ENCODE measurements around the gene COTL1. TPM values are rescaled to one million over a fixed set of nuclear protein-coding genes. Genes with fewer than 3 reads are reported as not detected.
A peak's percentile ranks its signal among the peaks of the same experiment; 100 is the strongest.
"Not testable (repeated sequence)": the region's sequence is repeated elsewhere in the genome, so short reads cannot be mapped to it uniquely, and the experiment has no call there.

Gene COTL1
- total RNA-seq, 1 experiment from 2014 or later, result 408 TPM

DNA sequence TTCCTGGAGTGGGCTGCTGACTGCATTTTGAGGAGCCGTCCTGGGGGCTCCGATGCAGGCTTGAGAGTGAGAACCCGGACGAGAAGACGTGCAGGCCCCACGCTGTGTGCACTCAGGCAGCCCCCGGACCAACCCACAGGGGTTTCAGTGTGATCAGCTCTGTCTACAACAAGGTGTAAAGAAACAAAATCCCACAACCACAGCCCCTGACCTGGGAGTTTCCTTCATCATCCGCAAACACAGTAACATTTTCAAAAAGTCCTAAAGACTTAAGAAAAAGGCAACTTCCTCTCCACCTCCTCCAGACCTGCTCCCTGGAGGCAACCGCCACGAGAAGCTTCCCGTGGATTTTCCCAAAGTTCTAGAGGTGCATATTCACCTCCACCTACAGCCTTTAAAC lies 98.0 kb downstream of the COTL1 start:
- Histone ChIP-seq H3K79me2 (ENCODE audit: low read length) (no peaks in the 10 kb centered on the region), H3K4me1 (ENCODE audit: insufficient read depth, low read length) (no peaks in the 10 kb centered on the region), H3K9me3 (ENCODE audit: low read length) (no peaks in the 10 kb centered on the region), H3K27ac (ENCODE audit: low read length) (no peak overlapping the region), H3K9me2 (replicated peaks; ENCODE audit: low read length) (no peaks in the 10 kb centered on the region), H3K27me3 (ENCODE audit: low read length) (no peaks in the 10 kb centered on the region), H3F3A (ENCODE audit: low read length, unreplicated experiment) (no peaks in the 10 kb centered on the region), H4K20me1 (ENCODE audit: low read length) (no peaks in the 10 kb centered on the region), H3K9ac (ENCODE audit: low read length) (no peak overlapping the region), H2AFZ (ENCODE audit: low read length) (no peak overlapping the region), H3K36me3 (ENCODE audit: low read depth, low read length) (no peaks in the 10 kb centered on the region), H3K4me3 (ENCODE audit: low read length) (no peak overlapping the region), H3K4me2 (ENCODE audit: low read length) (no peak overlapping the region)
- BruUV-seq (replicated peaks), result no TSS peak
- ChIA-PET POLR2A (ENCODE audit: unreplicated experiment) (no interaction called here), CTCF (no interaction called here)
- DNase-seq, result no peak
- TF ChIP-seq EZH2phosphoT487 (IDR thresholded peaks at IDR 0.05; ENCODE audit: borderline replicate concordance, low read length) (no peak), EZH2 (IDR thresholded peaks at IDR 0.05; ENCODE audit: low read length, unreplicated experiment) (no peak), CTCF (conservative IDR thresholded peaks at IDR 0.05; ENCODE audit: low read depth, low read length) (no peak)
- ATAC-seq, result no peak
- intact Hi-C loops (cut with micrococcal nuclease), result no loop called here

GRCh38 chr16:84518804-84519341 lies 99.0 kb downstream of the COTL1 start:
- no peaks in the 10 kb centered on the region for H3K27me3 ChIP-seq (ENCODE audit: low read length)
- no peak overlapping the region for H3K27ac ChIP-seq (ENCODE audit: low read length)
- CTCF ChIA-PET, result no interaction called here
- H3K4me1 ChIP-seq (ENCODE audit: insufficient read depth, low read length), result no peaks in the 10 kb centered on the region
- no peak overlapping the region for H3K9ac ChIP-seq (ENCODE audit: low read length)
- DNase-seq (no peak), ATAC-seq (no peak)
- H2AFZ ChIP-seq (ENCODE audit: low read length), result no peak overlapping the region
- no peaks in the 10 kb centered on the region for H3K79me2 ChIP-seq (ENCODE audit: low read length)
- H3F3A ChIP-seq (ENCODE audit: low read length, unreplicated experiment), result no peaks in the 10 kb centered on the region
- no peak overlapping the region for H3K4me3 ChIP-seq (ENCODE audit: low read length)
- no peak overlapping the region for H3K4me2 ChIP-seq (ENCODE audit: low read length)
- POLR2A ChIA-PET (ENCODE audit: unreplicated experiment), result no interaction called here
- BruUV-seq (replicated peaks), result no TSS peak
- H3K9me2 ChIP-seq (replicated peaks; ENCODE audit: low read length), result no peaks in the 10 kb centered on the region
- TF ChIP-seq CTCF (conservative IDR thresholded peaks at IDR 0.05; ENCODE audit: low read depth, low read length) (no peak), EZH2phosphoT487 (IDR thresholded peaks at IDR 0.05; ENCODE audit: borderline replicate concordance, low read length) (no peak), EZH2 (IDR thresholded peaks at IDR 0.05; ENCODE audit: low read length, unreplicated experiment) (no peak)
- H4K20me1 ChIP-seq (ENCODE audit: low read length), result no peaks in the 10 kb centered on the region
- intact Hi-C loops (cut with micrococcal nuclease), result no loop called here
- no peaks in the 10 kb centered on the region for H3K9me3 ChIP-seq (ENCODE audit: low read length)
- H3K36me3 ChIP-seq (ENCODE audit: low read depth, low read length), result no peaks in the 10 kb centered on the region

DNA sequence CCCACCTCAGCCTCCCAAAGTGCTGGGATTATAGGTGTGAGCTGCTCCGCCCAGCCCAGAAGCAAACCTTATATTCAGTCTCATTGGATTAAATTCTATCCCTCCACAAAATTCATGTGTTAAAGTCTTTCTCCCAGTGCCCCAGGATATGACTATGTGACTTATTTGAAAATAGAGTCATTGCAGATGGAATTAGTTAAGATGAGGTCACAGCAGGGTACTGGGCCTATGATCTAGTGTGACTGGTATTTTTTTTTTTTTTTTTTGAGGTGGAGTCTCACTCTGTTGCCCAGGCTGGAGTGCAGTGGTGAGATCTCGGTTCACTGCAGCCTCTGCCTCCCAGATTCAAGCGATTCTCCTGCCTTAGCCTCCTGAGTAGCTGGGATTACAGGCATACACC lies 99.7 kb downstream of the COTL1 start:
- BruUV-seq (replicated peaks); H3K27ac ChIP-seq (ENCODE audit: low read length); H3K9me2 ChIP-seq (replicated peaks; ENCODE audit: low read length); H3F3A ChIP-seq (ENCODE audit: low read length, unreplicated experiment); CTCF ChIA-PET; intact Hi-C loops (cut with micrococcal nuclease); H3K36me3 ChIP-seq (ENCODE audit: low read depth, low read length); H3K4me2 ChIP-seq (ENCODE audit: low read length); H2AFZ ChIP-seq (ENCODE audit: low read length); H3K4me1 ChIP-seq (ENCODE audit: insufficient read depth, low read length); POLR2A ChIA-PET (ENCODE audit: unreplicated experiment); H3K9me3 ChIP-seq (ENCODE audit: low read length); H3K4me3 ChIP-seq (ENCODE audit: low read length); H3K79me2 ChIP-seq (ENCODE audit: low read length); H3K27me3 ChIP-seq (ENCODE audit: low read length); H4K20me1 ChIP-seq (ENCODE audit: low read length); H3K9ac ChIP-seq (ENCODE audit: low read length): not testable (repeated sequence)
- DNase-seq (peak; percentile 17), ATAC-seq (peak; percentile 18; the same call in 1 of the 2 replicates)
